Right cardiac atrium (tissue), 5 donors: Measurements from ENCODE around the gene LGALS9C. TPM values are rescaled to one million over a fixed set of nuclear protein-coding genes. Genes with fewer than 3 reads are reported as not detected.
"Not testable (repeated sequence)": the region's sequence is repeated elsewhere in the genome, so short reads cannot be mapped to it uniquely, and the experiment has no call there.

Source experiments
- ATAC-seq, 2 donors: fragments of 200-7000 bp; cut with Tn5 transposase; one replicate each; pipeline versions ENCODE4 v1.8.0 to v1.9.1; 2020; ENCODE audit warnings: moderate library complexity in 2 of 2, mild to moderate bottlenecking in 1 of 2
- DNase-seq, 3 donors: peaks; one replicate each; pipeline ENCODE4 v3.0.0-alpha.2; 2020
- H3K27ac ChIP-seq: one replicate; pipeline ENCODE4 v1.5.1; 2013; ENCODE audit warnings: mild to moderate bottlenecking, low read length, control low read depth, moderate library complexity
- H3K27me3 ChIP-seq: one replicate; pipeline ENCODE4 v1.6.1; 2013; ENCODE audit not compliant: control insufficient read depth, insufficient read depth
- H3K4me1 ChIP-seq: one replicate; pipeline ENCODE4 v1.6.1; 2013; ENCODE audit warnings: low read length; ENCODE audit not compliant: control insufficient read depth, insufficient read depth
- H3K4me3 ChIP-seq: one replicate; pipeline ENCODE4 v1.5.1; 2013; ENCODE audit warnings: low read length, control low read depth
- H3K9me3 ChIP-seq: one replicate; pipeline ENCODE4 v1.6.1; 2013; ENCODE audit warnings: low read length; ENCODE audit not compliant: control insufficient read depth
- WGBS: extraction: QIAGEN DNeasy Blood & Tissue Kit; methylation state at CpG from one replicate; pipeline ENCODE4 v1.1.7; 2013; 5-methylcytosine and 5-hydroxymethylcytosine counted together
- intact Hi-C, 4 donors: fragments of 100-400 bp; cut with DNase I; formaldehyde crosslinking; loops; one replicate each; pipeline versions ENCODE4 v1.11.0 to v1.14.0; 2022 to 2023
- polyA plus RNA-seq: library from polyadenylated mRNA; stranded (reverse); fragments of 200-250 nt; gene quantifications from one replicate; pipeline ENCODE4 v1.2.3, GENCODE V29; 2013
- total RNA-seq, 4 donors: library from RNA; stranded (reverse); fragmentation: NEBNext Ultra II Directional; extraction: Animal tissue kit (Norgen Biotek cat#: 25700); gene quantifications; one replicate each; pipeline ENCODE4 v1.2.1, GENCODE V29; 2021
- donor health status: healthy with polysubstance abuse.
- donor health status: DM: no; HTN: yes; CAD: no.
- donor health status: DM: no; HTN: no; CAD: no.
- donor health status: DM: no; HTN: yes; CAD: no; lungs with severe emphysema.
- donor health status: DM: yes; HTN: yes; CAD: no.

The LGALS9C gene
- total and polyA plus RNA-seq, 5 donors = 0.20 TPM; not detected in 4

GRCh38 chr17:18530405-18530804, 53.8 kb downstream of the LGALS9C start:
- H3K4me3 ChIP-seq, H3K27ac ChIP-seq, DNase-seq, intact Hi-C loops, H3K4me1 ChIP-seq, H3K27me3 ChIP-seq, ATAC-seq, H3K9me3 ChIP-seq: not testable (repeated sequence)

GRCh38 chr17:18542234-18542633, 65.6 kb downstream of the LGALS9C start:
- H3K4me3 ChIP-seq, intact Hi-C loops, H3K9me3 ChIP-seq, ATAC-seq, H3K4me1 ChIP-seq, H3K27me3 ChIP-seq, H3K27ac ChIP-seq: not testable (repeated sequence)
- 44% methylated on average over 5 of the region's 5 CpGs for WGBS
- peak in 1 of 3 donors; percentile 13 for DNase-seq

- H3K4me1 ChIP-seq, ATAC-seq, H3K27me3 ChIP-seq, H3K27ac ChIP-seq, DNase-seq, H3K4me3 ChIP-seq, intact Hi-C loops, H3K9me3 ChIP-seq: not testable (repeated sequence)
- 65% methylated on average over 4 of the region's 5 CpGs for WGBS
Measured at GRCh38 chr17:18542907-18543306, 66.3 kb downstream of the LGALS9C start.

Other genes with a start within 250 kb of the LGALS9C start
- gene FLII, start 218.1 kb upstream of the LGALS9C start, total RNA-seq = 100 to 1,000 TPM; 176 to 217 (median 194) TPM
- 166 TPM for gene FLII, start 218.1 kb upstream of the LGALS9C start, polyA plus RNA-seq
- 10 to 100 TPM; 17.6 to 20.7 (median 19.6) TPM for gene MIEF2, start 216.1 kb upstream of the LGALS9C start, total RNA-seq
- gene MIEF2, start 216.1 kb upstream of the LGALS9C start, polyA plus RNA-seq = 13.1 TPM
- 10 to 100 TPM; 10.6 to 14.9 (median 12.7) TPM for gene TOP3A, start 161.8 kb upstream of the LGALS9C start, total RNA-seq
- gene TOP3A, start 161.8 kb upstream of the LGALS9C start, polyA plus RNA-seq = 8.9 TPM
- 10 to 100 TPM; 10.7 to 13.3 (median 11.7) TPM for gene SMCR8, start 161.5 kb upstream of the LGALS9C start, total RNA-seq
- 5.3 TPM for gene SMCR8, start 161.5 kb upstream of the LGALS9C start, polyA plus RNA-seq
- 1 to 10 TPM; 7.3 to 9.9 (median 8.7) TPM for gene SHMT1, start 113.2 kb upstream of the LGALS9C start, total RNA-seq
- 6.4 TPM for gene SHMT1, start 113.2 kb upstream of the LGALS9C start, polyA plus RNA-seq
- not detected for gene EVPLL, start 99.0 kb upstream of the LGALS9C start, total RNA-seq
- gene EVPLL, start 99.0 kb upstream of the LGALS9C start, polyA plus RNA-seq = not detected
- gene TBC1D28, start 167.6 kb downstream of the LGALS9C start, total RNA-seq = not detected
- gene TBC1D28, start 167.6 kb downstream of the LGALS9C start, polyA plus RNA-seq = not detected
- 1 to 10 TPM; 1.6 to 2.5 (median 2.0) TPM for gene FOXO3B, start 205.5 kb downstream of the LGALS9C start, total RNA-seq
- gene FOXO3B, start 205.5 kb downstream of the LGALS9C start, polyA plus RNA-seq = 0.59 TPM